ENCODE measurements around the gene PARP11.
A peak's percentile ranks its signal among the peaks of the same experiment; 100 is the strongest.
"Not testable (repeated sequence)": the region's sequence is repeated elsewhere in the genome, so short reads cannot be mapped to it uniquely, and the experiment has no call there.

The PARP11 gene

GRCh38 chr12:3869865-3870264 lies 3.3 kb downstream of the PARP11 start:
- Histone ChIP-seq H3K27ac (no peak overlapping the region), H3K36me3 (no peaks in the 10 kb centered on the region), H3K4me1 (ENCODE audit: control insufficient read depth in 1 of 2, insufficient read depth in 1 of 2, low read depth in 1 of 2, low read length in 1 of 2) (peaks cover 29 to 33% of the 10 kb centered on the region in 2 experiments), H3K4me3 (ENCODE audit: low read depth in 1 of 2, low read length in 1 of 2) (no peak overlapping the region), H3K9me3 (peaks cover 7% of the 10 kb centered on the region), H3K27me3 (no peaks in the 10 kb centered on the region)
- TF ChIP-seq, protein P1, sequence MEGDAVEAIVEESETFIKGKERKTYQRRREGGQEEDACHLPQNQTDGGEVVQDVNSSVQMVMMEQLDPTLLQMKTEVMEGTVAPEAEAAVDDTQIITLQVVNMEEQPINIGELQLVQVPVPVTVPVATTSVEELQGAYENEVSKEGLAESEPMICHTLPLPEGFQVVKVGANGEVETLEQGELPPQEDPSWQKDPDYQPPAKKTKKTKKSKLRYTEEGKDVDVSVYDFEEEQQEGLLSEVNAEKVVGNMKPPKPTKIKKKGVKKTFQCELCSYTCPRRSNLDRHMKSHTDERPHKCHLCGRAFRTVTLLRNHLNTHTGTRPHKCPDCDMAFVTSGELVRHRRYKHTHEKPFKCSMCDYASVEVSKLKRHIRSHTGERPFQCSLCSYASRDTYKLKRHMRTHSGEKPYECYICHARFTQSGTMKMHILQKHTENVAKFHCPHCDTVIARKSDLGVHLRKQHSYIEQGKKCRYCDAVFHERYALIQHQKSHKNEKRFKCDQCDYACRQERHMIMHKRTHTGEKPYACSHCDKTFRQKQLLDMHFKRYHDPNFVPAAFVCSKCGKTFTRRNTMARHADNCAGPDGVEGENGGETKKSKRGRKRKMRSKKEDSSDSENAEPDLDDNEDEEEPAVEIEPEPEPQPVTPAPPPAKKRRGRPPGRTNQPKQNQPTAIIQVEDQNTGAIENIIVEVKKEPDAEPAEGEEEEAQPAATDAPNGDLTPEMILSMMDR (IDR thresholded peaks at IDR 0.05): no peak

GRCh38 chr12:3869433-3869832 lies 3.8 kb downstream of the PARP11 start:
- no peak overlapping the region for H3K27ac ChIP-seq
- H3K4me1 ChIP-seq (ENCODE audit: control insufficient read depth in 1 of 2, insufficient read depth in 1 of 2, low read depth in 1 of 2, low read length in 1 of 2): peaks cover 29 to 33% of the 10 kb centered on the region in 2 experiments
- H3K9me3 ChIP-seq: peaks cover 7% of the 10 kb centered on the region
- TF ChIP-seq, protein P1 (IDR thresholded peaks at IDR 0.05): no peak
- H3K4me3 ChIP-seq (ENCODE audit: low read depth in 1 of 2, low read length in 1 of 2): no peak overlapping the region
- no peaks in the 10 kb centered on the region for H3K27me3 ChIP-seq
- no peaks in the 10 kb centered on the region for H3K36me3 ChIP-seq

DNA sequence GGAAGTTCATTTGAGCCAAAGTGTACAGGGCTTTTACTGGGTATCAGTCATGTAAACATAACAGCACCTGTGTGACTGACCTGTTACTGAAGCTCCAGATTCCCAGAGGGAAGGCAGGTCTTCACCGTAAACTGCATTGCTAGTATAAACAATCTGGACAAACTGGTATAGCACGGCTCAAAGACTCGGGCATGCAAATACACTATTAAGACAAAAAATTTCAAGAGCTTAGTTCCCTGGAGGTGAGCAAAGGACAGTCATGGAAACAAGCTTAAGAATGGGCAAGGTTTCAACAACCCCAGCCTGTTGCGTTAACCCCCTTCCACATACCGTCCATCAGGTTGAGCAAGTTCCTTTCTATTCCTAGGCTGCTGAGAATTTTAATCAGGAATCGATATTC lies 9.4 kb downstream of the PARP11 start:
- Histone ChIP-seq H3K4me1 (ENCODE audit: control insufficient read depth in 1 of 2, insufficient read depth in 1 of 2, low read depth in 1 of 2, low read length in 1 of 2) (no peaks in the 10 kb centered on the region), H3K4me3 (ENCODE audit: low read depth in 1 of 2, low read length in 1 of 2) (no peak overlapping the region), H3K9me3 (peaks cover 7% of the 10 kb centered on the region), H3K27me3 (no peaks in the 10 kb centered on the region), H3K27ac (no peak overlapping the region), H3K36me3 (peaks cover 11% of the 10 kb centered on the region)
- TF ChIP-seq, protein P1 (IDR thresholded peaks at IDR 0.05): no peak

DNA sequence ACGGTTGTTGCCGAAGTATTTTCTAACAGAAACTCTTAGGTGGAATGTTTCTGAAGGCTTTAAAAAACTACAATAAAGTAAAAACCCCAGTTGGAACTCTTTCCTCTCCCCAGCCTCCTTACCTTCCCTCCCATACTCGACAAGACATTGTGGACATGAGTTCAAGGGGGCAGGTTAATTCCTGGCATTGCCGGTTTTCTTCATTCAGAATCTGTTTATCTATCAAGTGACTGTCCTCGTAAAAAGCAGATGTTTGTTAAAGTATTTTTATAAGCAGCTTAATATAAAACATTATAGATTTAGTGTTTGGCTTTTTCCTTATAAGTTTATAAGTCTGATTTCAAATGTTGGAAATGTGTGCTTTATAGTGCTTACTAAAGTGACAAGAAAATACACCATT lies 30.7 kb downstream of the PARP11 start:
- Histone ChIP-seq H3K4me1 (ENCODE audit: control insufficient read depth in 1 of 2, insufficient read depth in 1 of 2, low read depth in 1 of 2, low read length in 1 of 2) (peaks cover 6 to 8% of the 10 kb centered on the region in 2 experiments), H3K9me3 (no peaks in the 10 kb centered on the region), H3K4me3 (ENCODE audit: low read depth in 1 of 2, low read length in 1 of 2) (no peak overlapping the region), H3K27ac (no peak overlapping the region), H3K36me3 (peaks cover 8% of the 10 kb centered on the region), H3K27me3 (peaks cover 25% of the 10 kb centered on the region)
- TF ChIP-seq, protein P1 (IDR thresholded peaks at IDR 0.05): no peak

GRCh38 chr12:3841783-3842182 lies 31.4 kb downstream of the PARP11 start:
- Histone ChIP-seq H3K36me3 (peaks cover 8% of the 10 kb centered on the region), H3K4me3 (ENCODE audit: low read depth in 1 of 2, low read length in 1 of 2) (no peak overlapping the region), H3K4me1 (ENCODE audit: control insufficient read depth in 1 of 2, insufficient read depth in 1 of 2, low read depth in 1 of 2, low read length in 1 of 2) (peaks cover 6 to 8% of the 10 kb centered on the region in 2 experiments), H3K9me3 (no peaks in the 10 kb centered on the region), H3K27me3 (peaks cover 25% of the 10 kb centered on the region), H3K27ac (no peak overlapping the region)
- TF ChIP-seq, protein P1 (IDR thresholded peaks at IDR 0.05): no peak

DNA sequence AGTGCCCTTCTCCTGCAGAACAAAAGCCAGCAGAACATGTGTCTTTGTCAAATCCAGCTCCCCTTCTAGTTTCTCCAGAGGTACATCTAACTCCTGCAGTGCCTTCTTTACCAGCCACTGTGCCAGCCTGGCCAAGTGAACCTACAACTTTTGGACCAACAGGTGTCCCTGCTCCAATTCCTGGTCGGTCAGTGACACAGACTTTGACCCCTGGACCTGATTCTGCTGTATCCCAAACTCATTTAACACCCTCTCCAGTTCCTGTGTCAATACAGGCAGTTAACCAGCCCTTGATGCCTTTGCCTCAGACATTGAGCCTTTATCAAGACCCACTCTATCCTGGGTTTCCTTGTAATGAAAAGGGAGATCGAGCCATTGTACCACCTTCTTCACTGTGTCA lies 32.4 kb downstream of the PARP11 start:
- not testable (repeated sequence) for H3K4me1 ChIP-seq (ENCODE audit: control insufficient read depth in 1 of 2, insufficient read depth in 1 of 2, low read depth in 1 of 2, low read length in 1 of 2); H3K9me3 ChIP-seq; H3K36me3 ChIP-seq; H3K4me3 ChIP-seq (ENCODE audit: low read depth in 1 of 2, low read length in 1 of 2); H3K27ac ChIP-seq
- H3K27me3 ChIP-seq: peaks cover 25% of the 10 kb centered on the region

DNA sequence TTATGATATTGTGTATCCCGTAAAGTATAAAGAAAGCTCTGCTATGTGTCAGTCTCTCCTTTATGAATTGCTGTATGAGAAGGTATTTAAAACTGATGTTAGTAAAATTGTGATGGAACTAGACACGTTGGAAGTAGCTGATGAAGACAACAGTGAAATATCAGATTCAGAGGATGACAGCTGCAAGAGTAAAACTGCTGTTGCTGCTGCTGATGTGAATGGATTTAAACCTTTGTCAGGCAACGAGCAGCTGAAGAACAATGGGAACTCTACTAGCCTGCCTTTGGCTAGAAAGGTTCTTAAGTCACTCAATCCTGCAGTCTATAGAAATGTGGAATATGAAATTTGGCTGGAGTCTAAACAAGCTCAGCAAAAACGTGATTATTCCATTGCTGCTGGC lies 33.5 kb downstream of the PARP11 start:
- not testable (repeated sequence) for H3K4me3 ChIP-seq (ENCODE audit: low read depth in 1 of 2, low read length in 1 of 2); H3K27ac ChIP-seq; H3K9me3 ChIP-seq; H3K36me3 ChIP-seq; H3K4me1 ChIP-seq (ENCODE audit: control insufficient read depth in 1 of 2, insufficient read depth in 1 of 2, low read depth in 1 of 2, low read length in 1 of 2)
- peaks cover 25% of the 10 kb centered on the region for H3K27me3 ChIP-seq

DNA sequence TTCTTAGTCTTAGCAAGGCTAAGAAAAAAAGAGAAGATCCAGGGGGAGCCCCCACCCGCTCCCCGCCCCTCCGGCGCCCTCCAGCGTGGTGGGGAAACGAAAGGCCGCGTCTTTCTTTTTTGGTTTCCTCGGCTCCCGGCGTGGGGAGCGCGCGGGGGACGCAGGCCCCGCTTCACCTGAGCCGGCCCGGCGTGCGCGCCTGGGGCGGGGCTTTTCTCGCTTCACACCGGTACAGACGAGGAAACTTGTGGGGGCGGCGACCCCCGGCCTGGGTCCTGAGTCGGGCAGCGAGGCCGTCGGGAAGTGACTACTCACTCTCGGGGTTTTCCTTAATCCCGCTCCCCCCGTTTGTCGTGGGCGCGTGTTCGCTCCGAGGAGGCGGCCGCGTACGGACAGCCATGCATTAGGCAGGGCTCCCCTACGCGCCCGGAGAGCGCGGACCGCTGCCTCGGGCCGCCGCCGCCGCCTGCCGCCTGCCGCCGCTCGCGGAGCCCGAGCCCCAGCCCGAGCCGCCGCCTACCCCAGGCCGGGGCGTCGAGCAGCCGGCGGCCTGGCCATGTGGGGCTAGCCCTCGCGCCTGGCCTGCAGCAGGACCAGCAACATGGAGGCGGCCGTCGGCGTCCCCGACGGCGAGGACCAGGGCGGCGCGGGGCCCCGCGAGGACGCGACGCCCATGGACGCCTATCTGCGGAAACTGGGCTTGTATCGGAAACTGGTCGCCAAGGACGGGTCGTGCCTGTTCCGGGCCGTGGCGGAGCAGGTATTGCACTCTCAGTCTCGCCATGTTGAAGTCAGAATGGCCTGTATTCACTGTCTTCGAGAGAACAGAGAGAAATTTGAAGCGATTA lies 34.3 kb downstream of the PARP11 start:
- not testable (repeated sequence) for H3K4me1 ChIP-seq (ENCODE audit: control insufficient read depth in 1 of 2, insufficient read depth in 1 of 2, low read depth in 1 of 2, low read length in 1 of 2); H3K9me3 ChIP-seq; H3K27ac ChIP-seq; H3K36me3 ChIP-seq
- H3K4me3 ChIP-seq (ENCODE audit: low read depth in 1 of 2, low read length in 1 of 2): peak overlapping the region in 1 of 2 experiments; percentile 28
- H3K27me3 ChIP-seq: peaks cover 25% of the 10 kb centered on the region
